GM23248 (cell line): ENCODE data around the gene SHMT2. TPM values are rescaled to one million over a fixed set of nuclear protein-coding genes. Genes with fewer than 3 reads are reported as not detected.
A peak's percentile ranks its signal among the peaks of the same experiment; 100 is the strongest.

Experiments used
- DNase-seq: peaks from one replicate; pipeline ENCODE4 v3.0.0-alpha.2; 2015
- H2AFZ ChIP-seq: fragments of 200-600 bp; sonication (generic); 2 replicates; pipeline ENCODE4 v1.6.1; 2016; ENCODE audit warnings: antibody characterized with exemption
- H3F3A ChIP-seq: fragments of 200-600 bp; sonication (generic); 2 replicates; pipeline ENCODE4 v1.6.1; 2016; ENCODE audit warnings: mild to moderate bottlenecking, antibody characterized with exemption, mixed run types; ENCODE audit not compliant: insufficient read depth
- H3K27ac ChIP-seq: fragments of 200-600 bp; sonication (generic); 2 replicates; pipeline ENCODE4 v1.5.1; 2016; ENCODE audit warnings: mild to moderate bottlenecking
- H3K27me3 ChIP-seq: fragments of 200-600 bp; sonication (generic); replicated peaks from 2 replicates; pipeline ENCODE4 v1.6.1; 2016; ENCODE audit warnings: mild to moderate bottlenecking; ENCODE audit not compliant: insufficient read depth
- H3K36me3 ChIP-seq: fragments of 200-600 bp; sonication (generic); 2 replicates; pipeline ENCODE4 v1.6.1; 2016; ENCODE audit warnings: low read depth, mild to moderate bottlenecking
- H3K4me1 ChIP-seq: fragments of 200-600 bp; sonication (generic); 2 replicates; pipeline ENCODE4 v1.6.1; 2016; ENCODE audit warnings: mild to moderate bottlenecking; ENCODE audit not compliant: insufficient read depth
- H3K4me2 ChIP-seq: fragments of 200-600 bp; sonication (generic); one replicate; pipeline ENCODE4 v1.6.1; 2016; ENCODE audit warnings: mild to moderate bottlenecking; ENCODE audit not compliant: unreplicated experiment
- H3K4me3 ChIP-seq: fragments of 200-600 bp; sonication (generic); 2 replicates; pipeline ENCODE4 v1.5.1; 2016; ENCODE audit warnings: mild to moderate bottlenecking
- H3K79me2 ChIP-seq: fragments of 200-600 bp; sonication (generic); 2 replicates; pipeline ENCODE4 v1.6.1; 2016; ENCODE audit warnings: mild to moderate bottlenecking; ENCODE audit not compliant: insufficient read depth
- H3K9ac ChIP-seq: fragments of 200-600 bp; sonication (generic); 2 replicates; pipeline ENCODE4 v1.6.1; 2016; ENCODE audit warnings: mild to moderate bottlenecking
- H3K9me2 ChIP-seq: fragments of 200-600 bp; sonication (generic); 2 replicates; pipeline ENCODE4 v1.6.1; 2016; ENCODE audit warnings: mixed run types, mild to moderate bottlenecking, moderate library complexity; ENCODE audit not compliant: insufficient read depth
- H3K9me3 ChIP-seq: fragments of 200-600 bp; sonication (generic); one replicate; pipeline ENCODE4 v1.6.1; 2017; ENCODE audit warnings: low read depth
- H4K20me1 ChIP-seq: fragments of 200-600 bp; sonication (generic); 2 replicates; pipeline ENCODE4 v1.6.0; 2016; ENCODE audit not compliant: insufficient read depth
- EZH2 ChIP-seq: fragments of 200-600 bp; sonication (generic); IDR thresholded peaks from 2 replicates; pipeline ENCODE4 v1.6.1; 2018; ENCODE audit warnings: antibody characterized with exemption, mild to moderate bottlenecking; ENCODE audit not compliant: insufficient read depth, poor library complexity, severe bottlenecking
- EZH2phosphoT487 ChIP-seq: fragments of 200-600 bp; sonication (generic); IDR thresholded peaks from 2 replicates; pipeline ENCODE4 v1.6.1; 2018; ENCODE audit warnings: antibody characterized with exemption, moderate library complexity, mild to moderate bottlenecking, low read depth; ENCODE audit not compliant: insufficient read depth
- WGBS, 2 experiments: methylation state at CpG; one replicate each; pipeline ENCODE4 v1.1.6; 2015 to 2017; ENCODE audit warnings: low lambda C conversion rate in 2 of 2, low coverage in 1 of 2; ENCODE audit errors: missing lambda C conversion rate in 2 of 2; 5-methylcytosine and 5-hydroxymethylcytosine counted together
- in situ Hi-C: fragments of 300-500 bp; cut with MboI; formaldehyde crosslinking; loops from 2 replicates; pipeline ENCODE4 v1.15.0; 2020
- polyA plus RNA-seq: library from polyadenylated mRNA; unstranded; fragments of >200 nt; fragmentation: Nextera tagmentation; extraction: Ambion mirVana; gene quantifications from 2 replicates; pipeline ENCODE4 v1.2.1, GENCODE V29; 2016
- total RNA-seq: library from RNA; depleted of rRNA; stranded (reverse); fragments of >200 nt; shearing (Covaris generic); gene quantifications from 2 replicates; pipeline ENCODE4 v1.2.3, GENCODE V29; 2014

Gene SHMT2
- total and polyA plus RNA-seq, 2 experiments from 2014 or later: 184 to 341 TPM

- no peak overlapping the region for H2AFZ ChIP-seq
- H3K4me2 ChIP-seq: peak overlapping the region; percentile 86
- H3K4me3 ChIP-seq: peak overlapping the region; percentile 63; the same call in 1 of the 2 replicates
- peaks cover 5% of the 10 kb centered on the region; the same call in 1 of the 2 replicates for H3K36me3 ChIP-seq
- H4K20me1 ChIP-seq: no peaks in the 10 kb centered on the region
- H3F3A ChIP-seq: peaks cover 54% of the 10 kb centered on the region
- no peaks in the 10 kb centered on the region for H3K9me3 ChIP-seq
- TF ChIP-seq EZH2: no peak
- no peak for TF ChIP-seq EZH2phosphoT487
- no peak overlapping the region for H3K9ac ChIP-seq
- H3K27me3 ChIP-seq: peaks cover 2% of the 10 kb centered on the region; the same call in 1 of the 2 replicates
- no peaks in the 10 kb centered on the region for H3K9me2 ChIP-seq
- H3K27ac ChIP-seq: no peak overlapping the region
- WGBS, 2 experiments: 6% methylated on average over 7 of the region's 7 CpGs
- in situ Hi-C loops: no loop called here
- H3K79me2 ChIP-seq: no peaks in the 10 kb centered on the region
- peak; percentile 71 for DNase-seq
- peaks cover 5% of the 10 kb centered on the region; the same call in 1 of the 2 replicates for H3K4me1 ChIP-seq
These were observed 13.9 kb upstream of the SHMT2 start for GRCh38 chr12:57215668-57216013.

- Histone ChIP-seq H4K20me1 (no peaks in the 10 kb centered on the region), H2AFZ (peak within 1 kb of the TSS; percentile 37), H3K27ac (no peak within 1 kb of the TSS), H3K9ac (peak within 1 kb of the TSS; percentile 43; the same call in 1 of the 2 replicates), H3K9me3 (no peaks in the 10 kb centered on the region), H3K4me2 (peak within 1 kb of the TSS; percentile 86), H3K4me1 (peaks cover 5% of the 10 kb centered on the region; the same call in 1 of the 2 replicates), H3K36me3 (peaks cover 5% of the 10 kb centered on the region; the same call in 1 of the 2 replicates), H3K9me2 (no peaks in the 10 kb centered on the region), H3K27me3 (peaks cover 8% of the 10 kb centered on the region), H3K4me3 (peak within 1 kb of the TSS; percentile 65), H3F3A (peaks cover 49% of the 10 kb centered on the region), H3K79me2 (no peaks in the 10 kb centered on the region)
- WGBS, 2 experiments: 3 to 4% methylated on average over 19 to 38 of the region's 102 CpGs
- TF ChIP-seq EZH2phosphoT487: no peak
- TF ChIP-seq EZH2: no peak
- in situ Hi-C loops: no loop called here
- peak; percentile 54 for DNase-seq
These were observed 13.2 kb upstream of the SHMT2 start, which contains the start of gene NXPH4 for GRCh38 chr12:57216014-57216911. Gene NXPH4 (plus strand): TSS chr12:57216794. CDS start chr12:57216970, 176 bp downstream.

- Histone ChIP-seq H3K9ac (peak overlapping the region; percentile 43; the same call in 1 of the 2 replicates), H4K20me1 (no peaks in the 10 kb centered on the region)
These were observed 12.3 kb upstream of the SHMT2 start for GRCh38 chr12:57216921-57217879.

More at GRCh38 chr12:57216921-57217879, 12.3 kb upstream of the SHMT2 start:
- WGBS, 2 experiments: 6 to 9% methylated on average over 39 to 58 of the region's 63 CpGs
- Histone ChIP-seq H3K27ac (no peak overlapping the region), H3K4me2 (peak overlapping the region; percentile 86), H3F3A (peaks cover 40% of the 10 kb centered on the region), H2AFZ (peak overlapping the region; percentile 37), H3K9me3 (no peaks in the 10 kb centered on the region), H3K79me2 (no peaks in the 10 kb centered on the region), H3K27me3 (peaks cover 17% of the 10 kb centered on the region), H3K4me3 (peak overlapping the region; percentile 65), H3K9me2 (no peaks in the 10 kb centered on the region), H3K36me3 (peaks cover 5% of the 10 kb centered on the region; the same call in 1 of the 2 replicates), H3K4me1 (peaks cover 5% of the 10 kb centered on the region; the same call in 1 of the 2 replicates)
- in situ Hi-C loops: no loop called here
- no peak for TF ChIP-seq EZH2phosphoT487
- TF ChIP-seq EZH2: no peak
- DNase-seq: peak; percentile 63
